ENCODE data around the gene TTC3. TPM values are rescaled to one million over a fixed set of nuclear protein-coding genes. Genes with fewer than 3 reads are reported as not detected.

TTC3 gene
- total RNA-seq, 2 donors from 2014 or later = 169 to 201 TPM

GRCh38 chr21:37204580-37204979 lies 131.5 kb downstream of the TTC3 start:
- WGBS = 87% methylated on average over 7 of the region's 7 CpGs
- Histone ChIP-seq H3K36me3 (peaks cover 0 to 2% of the 10 kb centered on the region in 2 donors), H3K27me3 (replicated peaks; ENCODE audit: insufficient read depth) (no peaks in the 10 kb centered on the region), H3K9me3 (no peaks in the 10 kb centered on the region), H3K4me1 (replicated peaks) (no peaks in the 10 kb centered on the region), H3K4me3 (no peak overlapping the region), H3K27ac (no peak overlapping the region)
- TF ChIP-seq POLR2A (IDR thresholded peaks at IDR 0.05) = no peak
- TF ChIP-seq POLR2AphosphoS5 (IDR thresholded peaks at IDR 0.05) = no peak
- TF ChIP-seq CTCF (IDR thresholded peaks at IDR 0.05) = no peak
- intact Hi-C loops (cut with DNase I) = no loop called here
- DNase-seq (ENCODE audit: low spot score) = no peak

GRCh38 chr21:37206496-37206895 lies 133.4 kb downstream of the TTC3 start:
- no peak for DNase-seq (ENCODE audit: low spot score)
- TF ChIP-seq POLR2A (IDR thresholded peaks at IDR 0.05) = no peak
- no peak for TF ChIP-seq POLR2AphosphoS5 (IDR thresholded peaks at IDR 0.05)
- no peak for TF ChIP-seq CTCF (IDR thresholded peaks at IDR 0.05)
- WGBS = 96% methylated on average over 7 of the region's 7 CpGs

GRCh38 chr21:37207441-37208009 lies 134.5 kb downstream of the TTC3 start:
- peaks cover 0 to 2% of the 10 kb centered on the region in 2 donors for H3K36me3 ChIP-seq
- no peaks in the 10 kb centered on the region for H3K4me1 ChIP-seq (replicated peaks)
- H3K9me3 ChIP-seq = no peaks in the 10 kb centered on the region
- intact Hi-C loops (cut with DNase I) = no loop called here
- no peaks in the 10 kb centered on the region for H3K27me3 ChIP-seq (replicated peaks; ENCODE audit: insufficient read depth)
- 26% methylated on average over 6 of the region's 6 CpGs for WGBS
- TF ChIP-seq POLR2AphosphoS5 (IDR thresholded peaks at IDR 0.05) (no peak), CTCF (IDR thresholded peaks at IDR 0.05) (no peak), POLR2A (IDR thresholded peaks at IDR 0.05) (no peak)
- DNase-seq (ENCODE audit: low spot score) = peak; percentile 19
- peak overlapping the region; percentile 14 to 25 for H3K27ac ChIP-seq
- no peak overlapping the region for H3K4me3 ChIP-seq

More at GRCh38 chr21:37206496-37206895, 133.4 kb downstream of the TTC3 start:
- Histone ChIP-seq H3K9me3 (no peaks in the 10 kb centered on the region), H3K4me1 (replicated peaks) (no peaks in the 10 kb centered on the region), H3K27me3 (replicated peaks; ENCODE audit: insufficient read depth) (no peaks in the 10 kb centered on the region), H3K4me3 (no peak overlapping the region), H3K27ac (no peak overlapping the region), H3K36me3 (peaks cover 0 to 2% of the 10 kb centered on the region in 2 donors)
- intact Hi-C loops (cut with DNase I) = no loop called here

- Histone ChIP-seq H3K9me3 (no peaks in the 10 kb centered on the region), H3K36me3 (peaks cover 0 to 2% of the 10 kb centered on the region in 2 donors), H3K4me3 (no peak overlapping the region), H3K27ac (peak overlapping the region; percentile 14 to 25), H3K27me3 (replicated peaks; ENCODE audit: insufficient read depth) (no peaks in the 10 kb centered on the region), H3K4me1 (replicated peaks) (no peaks in the 10 kb centered on the region)
- TF ChIP-seq POLR2AphosphoS5 (IDR thresholded peaks at IDR 0.05) (no peak), POLR2A (IDR thresholded peaks at IDR 0.05) (no peak), CTCF (IDR thresholded peaks at IDR 0.05) (no peak)
- intact Hi-C loops (cut with DNase I) = no loop called here
- WGBS = 25% methylated on average over 15 of the region's 15 CpGs
- DNase-seq (ENCODE audit: low spot score) = peak; percentile 51
Observed at GRCh38 chr21:37208056-37208721, 135.1 kb downstream of the TTC3 start.

- TF ChIP-seq POLR2AphosphoS5 (IDR thresholded peaks at IDR 0.05) = no peak
- no peak for TF ChIP-seq POLR2A (IDR thresholded peaks at IDR 0.05)
- TF ChIP-seq CTCF (IDR thresholded peaks at IDR 0.05) = no peak
- H3K27me3 ChIP-seq (replicated peaks; ENCODE audit: insufficient read depth) = no peaks in the 10 kb centered on the region
- H3K36me3 ChIP-seq = no peaks in the 10 kb centered on the region
- H3K9me3 ChIP-seq = no peaks in the 10 kb centered on the region
- intact Hi-C loops (cut with DNase I) = no loop called here
- no peak for DNase-seq (ENCODE audit: low spot score)
- H3K4me1 ChIP-seq (replicated peaks) = no peaks in the 10 kb centered on the region
- no peak overlapping the region for H3K4me3 ChIP-seq
- H3K27ac ChIP-seq = no peak overlapping the region
- 38% methylated on average over 15 of the region's 15 CpGs for WGBS
Observed at GRCh38 chr21:37208741-37209225, 135.7 kb downstream of the TTC3 start.

Measured in prostate gland (tissue), 2 donors.